Smooth muscle cell (in vitro differentiated cells): Measurements from ENCODE around the gene CCDC86. TPM values are rescaled to one million over a fixed set of nuclear protein-coding genes. Genes with fewer than 3 reads are reported as not detected.

ENCODE experiments used
- DNase-seq: peaks from one replicate; lab custom pipeline; 2025; ENCODE audit not compliant: unreplicated experiment; lab: John Stamatoyannopoulos, UW
- H2AFZ ChIP-seq: fragments of 200-600 bp; sonication (generic); 2 replicates; pipeline ENCODE4 v1.6.0; 2016; ENCODE audit warnings: antibody characterized with exemption, low read depth, mild to moderate bottlenecking
- H3F3A ChIP-seq: fragments of 200-600 bp; sonication (generic); 2 replicates; pipeline ENCODE4 v1.6.0; 2017; ENCODE audit warnings: antibody characterized with exemption, low read depth
- H3K27ac ChIP-seq: fragments of 200-600 bp; sonication (generic); 2 replicates; pipeline ENCODE4 v1.5.1; 2016; ENCODE audit warnings: low read depth, mild to moderate bottlenecking
- H3K27me3 ChIP-seq: fragments of 200-600 bp; sonication (generic); 2 replicates; pipeline ENCODE4 v1.6.1; 2016; ENCODE audit warnings: low read depth, mild to moderate bottlenecking
- H3K36me3 ChIP-seq: fragments of 200-600 bp; sonication (generic); 2 replicates; pipeline ENCODE4 v1.5.1; 2016; ENCODE audit warnings: low read depth
- H3K4me1 ChIP-seq: fragments of 200-600 bp; sonication (generic); 2 replicates; pipeline ENCODE4 v1.5.1; 2016; ENCODE audit warnings: low read depth
- H3K4me2 ChIP-seq: fragments of 200-600 bp; sonication (generic); 2 replicates; pipeline ENCODE4 v1.6.0; 2016; ENCODE audit warnings: mild to moderate bottlenecking
- H3K4me3 ChIP-seq: fragments of 200-600 bp; sonication (generic); 2 replicates; pipeline ENCODE4 v1.5.1; 2016; ENCODE audit warnings: mild to moderate bottlenecking
- H3K79me2 ChIP-seq: fragments of 200-600 bp; sonication (generic); 2 replicates; pipeline ENCODE4 v1.6.0; 2016; ENCODE audit warnings: low read depth, mild to moderate bottlenecking
- H3K9ac ChIP-seq: fragments of 200-600 bp; sonication (generic); 2 replicates; pipeline ENCODE4 v1.6.0; 2016; ENCODE audit warnings: low read depth
- H3K9me3 ChIP-seq: fragments of 200-600 bp; sonication (generic); replicated peaks from 2 replicates; pipeline ENCODE4 v1.5.1; 2016; ENCODE audit warnings: low read depth
- H4K20me1 ChIP-seq: fragments of 200-600 bp; sonication (generic); 2 replicates; pipeline ENCODE4 v1.6.0; 2016; ENCODE audit warnings: low read depth
- WGBS: methylation state at CpG from one replicate; pipeline ENCODE4 v1.1.7; 2016; ENCODE audit warnings: low lambda C conversion rate; 5-methylcytosine and 5-hydroxymethylcytosine counted together
- polyA plus RNA-seq: library from polyadenylated mRNA; unstranded; fragments of >200 nt; fragmentation: Nextera tagmentation; extraction: Ambion mirVana; gene quantifications from 2 replicates; pipeline ENCODE4 v1.2.1, GENCODE V29; 2016
- total RNA-seq: library from RNA; depleted of rRNA; stranded (reverse); fragments of >200 nt; gene quantifications from 2 replicates; pipeline ENCODE4 v1.2.3, GENCODE V29; 2014
- TF ChIP-seq, protein P1 (sequence below): fragments of 200-600 bp; sonication (generic); IDR thresholded peaks from 2 replicates; pipeline ENCODE4 v1.5.1; 2017; ENCODE audit warnings: borderline replicate concordance, mild to moderate bottlenecking, antibody characterized with exemption; ENCODE audit not compliant: insufficient read depth, poor library complexity, severe bottlenecking

Gene CCDC86
- total and polyA plus RNA-seq, 2 experiments from 2014 or later = 7.5 to 24.2 TPM

DNA sequence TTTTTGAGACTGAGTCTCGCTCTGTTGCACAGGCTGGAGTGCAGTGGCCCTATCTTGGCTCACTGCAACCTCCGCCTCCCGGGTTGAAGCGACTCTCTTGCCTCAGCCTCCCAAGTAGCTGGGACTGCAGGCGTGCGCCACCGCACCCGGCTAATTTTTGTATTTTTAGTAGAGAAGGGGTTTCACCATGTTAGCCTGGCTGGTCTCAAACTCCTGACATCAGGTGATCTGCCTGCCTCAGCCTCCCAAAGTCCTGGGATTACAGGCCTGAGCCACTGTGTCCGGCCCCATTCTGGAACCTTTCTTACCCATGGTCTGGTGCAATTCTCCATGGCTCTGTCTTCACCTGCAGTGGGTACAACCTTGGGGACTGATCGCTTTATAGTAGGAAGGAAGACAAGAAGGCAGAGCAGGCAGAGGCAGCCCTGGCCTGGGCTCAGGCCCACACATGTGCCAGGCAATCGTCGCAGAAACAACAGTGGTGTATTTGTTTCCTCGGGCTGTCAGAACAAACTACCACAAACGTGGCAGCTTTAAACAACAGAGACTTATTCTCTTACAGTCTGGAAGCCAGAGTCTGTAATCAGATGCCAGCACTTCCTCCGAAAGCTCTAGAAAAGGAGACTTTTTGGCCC, 17.8 kb downstream of the CCDC86 start:
- TF ChIP-seq, protein P1, sequence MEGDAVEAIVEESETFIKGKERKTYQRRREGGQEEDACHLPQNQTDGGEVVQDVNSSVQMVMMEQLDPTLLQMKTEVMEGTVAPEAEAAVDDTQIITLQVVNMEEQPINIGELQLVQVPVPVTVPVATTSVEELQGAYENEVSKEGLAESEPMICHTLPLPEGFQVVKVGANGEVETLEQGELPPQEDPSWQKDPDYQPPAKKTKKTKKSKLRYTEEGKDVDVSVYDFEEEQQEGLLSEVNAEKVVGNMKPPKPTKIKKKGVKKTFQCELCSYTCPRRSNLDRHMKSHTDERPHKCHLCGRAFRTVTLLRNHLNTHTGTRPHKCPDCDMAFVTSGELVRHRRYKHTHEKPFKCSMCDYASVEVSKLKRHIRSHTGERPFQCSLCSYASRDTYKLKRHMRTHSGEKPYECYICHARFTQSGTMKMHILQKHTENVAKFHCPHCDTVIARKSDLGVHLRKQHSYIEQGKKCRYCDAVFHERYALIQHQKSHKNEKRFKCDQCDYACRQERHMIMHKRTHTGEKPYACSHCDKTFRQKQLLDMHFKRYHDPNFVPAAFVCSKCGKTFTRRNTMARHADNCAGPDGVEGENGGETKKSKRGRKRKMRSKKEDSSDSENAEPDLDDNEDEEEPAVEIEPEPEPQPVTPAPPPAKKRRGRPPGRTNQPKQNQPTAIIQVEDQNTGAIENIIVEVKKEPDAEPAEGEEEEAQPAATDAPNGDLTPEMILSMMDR = no peak
- no peak for DNase-seq
- 86% methylated on average over 15 of the region's 15 CpGs for WGBS
- H3K27ac ChIP-seq = no peak overlapping the region
- H3K4me3 ChIP-seq = no peak overlapping the region
- H3K4me2 ChIP-seq = no peak overlapping the region
- no peaks in the 10 kb centered on the region for H3K9me3 ChIP-seq
- no peaks in the 10 kb centered on the region for H3K4me1 ChIP-seq
- H3K36me3 ChIP-seq = no peaks in the 10 kb centered on the region
- H3F3A ChIP-seq = no peaks in the 10 kb centered on the region
- H2AFZ ChIP-seq = no peak overlapping the region
- no peaks in the 10 kb centered on the region for H3K79me2 ChIP-seq
- H3K9ac ChIP-seq = no peak overlapping the region
- H4K20me1 ChIP-seq = no peaks in the 10 kb centered on the region
- no peaks in the 10 kb centered on the region for H3K27me3 ChIP-seq

DNA sequence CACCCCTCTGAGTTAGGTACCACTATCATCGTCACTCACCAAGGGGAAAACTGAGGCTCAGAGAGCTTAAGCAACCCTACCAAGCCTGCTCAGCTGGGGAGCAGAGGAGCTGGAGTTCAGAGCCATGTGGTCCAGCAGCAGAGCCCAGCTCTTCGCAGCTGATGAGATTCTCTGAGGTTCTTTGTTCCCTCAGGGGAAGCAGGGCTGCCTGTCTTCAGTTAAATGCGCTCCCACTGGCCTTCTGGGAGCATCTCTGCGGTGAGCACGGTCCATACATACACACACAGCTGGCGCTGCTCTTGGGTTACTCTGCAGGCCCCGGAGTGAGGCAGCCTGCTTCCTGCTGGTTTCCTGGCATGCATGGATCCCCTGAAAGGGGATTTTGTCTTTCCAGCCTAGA, 19.0 kb downstream of the CCDC86 start:
- Histone ChIP-seq H2AFZ (no peak overlapping the region), H3K79me2 (no peaks in the 10 kb centered on the region), H3K27ac (no peak overlapping the region), H3K4me2 (no peak overlapping the region), H4K20me1 (no peaks in the 10 kb centered on the region), H3F3A (no peaks in the 10 kb centered on the region), H3K4me1 (no peaks in the 10 kb centered on the region), H3K9ac (no peak overlapping the region), H3K4me3 (no peak overlapping the region), H3K36me3 (no peaks in the 10 kb centered on the region), H3K9me3 (no peaks in the 10 kb centered on the region), H3K27me3 (no peaks in the 10 kb centered on the region)
- 81% methylated on average over 7 of the region's 7 CpGs for WGBS
- DNase-seq = no peak
- TF ChIP-seq, protein P1 = no peak

DNA sequence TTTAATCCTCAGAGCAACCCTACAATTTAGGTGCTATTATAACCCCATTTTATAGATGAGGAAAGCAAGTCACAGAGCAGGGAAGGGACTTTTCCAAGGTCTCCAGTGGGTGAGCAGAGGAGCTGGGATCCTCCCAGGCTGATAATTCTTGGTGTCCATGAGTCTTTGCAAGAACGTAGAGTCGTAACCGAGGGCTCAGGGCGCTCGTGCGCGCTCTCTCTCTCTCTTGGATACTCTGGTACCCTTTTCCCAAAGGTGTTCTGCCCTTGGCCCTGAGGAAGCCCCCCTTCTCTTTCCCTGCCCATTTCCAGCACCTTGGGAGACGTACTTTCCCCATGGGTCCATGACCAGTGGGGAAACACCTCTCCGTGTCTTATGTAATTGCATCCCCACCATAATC, 20.3 kb downstream of the CCDC86 start:
- Histone ChIP-seq H3K27ac (no peak overlapping the region), H4K20me1 (no peaks in the 10 kb centered on the region), H3K27me3 (no peaks in the 10 kb centered on the region), H3K9ac (no peak overlapping the region), H3K79me2 (no peaks in the 10 kb centered on the region), H3F3A (no peaks in the 10 kb centered on the region), H3K9me3 (no peaks in the 10 kb centered on the region), H3K4me2 (no peak overlapping the region), H3K4me1 (no peaks in the 10 kb centered on the region), H3K4me3 (no peak overlapping the region), H3K36me3 (no peaks in the 10 kb centered on the region), H2AFZ (no peak overlapping the region)
- TF ChIP-seq, protein P1 = no peak
- no peak for DNase-seq
- WGBS = 92% methylated on average over 9 of the region's 9 CpGs
